GM18870 (cell line): Measurements from ENCODE around the gene FAM187B.
A peak's percentile ranks its signal among the peaks of the same experiment; 100 is the strongest.
"Not testable (repeated sequence)": the region's sequence is repeated elsewhere in the genome, so short reads cannot be mapped to it uniquely, and the experiment has no call there.

ENCODE experiments used
- ATAC-seq: cut with Tn5 transposase; IDR thresholded peaks from one replicate; pipeline ENCODE4 v1.9.1; 2021; ENCODE audit warnings: moderate library complexity; ENCODE audit not compliant: unreplicated experiment

The FAM187B gene

GRCh38 chr19:35213663-35214632 lies 14.6 kb downstream of the FAM187B start:
- peak; percentile 63 for ATAC-seq

- no peak for ATAC-seq
Observed at GRCh38 chr19:35212241-35212640, 16.3 kb downstream of the FAM187B start.

GRCh38 chr19:35211545-35212230 lies 16.9 kb downstream of the FAM187B start:
- ATAC-seq = no peak

GRCh38 chr19:35209646-35210045 lies 18.9 kb downstream of the FAM187B start:
- ATAC-seq = no peak

GRCh38 chr19:35208121-35208520 lies 20.4 kb downstream of the FAM187B start:
- no peak for ATAC-seq

- no peak for ATAC-seq
Observed at GRCh38 chr19:35207391-35207871, 21.1 kb downstream of the FAM187B start.

GRCh38 chr19:35206855-35207254 lies 21.7 kb downstream of the FAM187B start:
- no peak for ATAC-seq

GRCh38 chr19:35206379-35206778 lies 22.2 kb downstream of the FAM187B start:
- no peak for ATAC-seq

- ATAC-seq = no peak
Observed at GRCh38 chr19:35205733-35206323, 22.7 kb downstream of the FAM187B start.

- no peak for ATAC-seq
Observed at GRCh38 chr19:35204799-35205732, 23.5 kb downstream of the FAM187B start.

- no peak for ATAC-seq
Observed at GRCh38 chr19:35202722-35203688, 25.5 kb downstream of the FAM187B start.

GRCh38 chr19:35199481-35199880 lies 29.1 kb downstream of the FAM187B start:
- no peak for ATAC-seq

- ATAC-seq = not testable (repeated sequence)
Observed at GRCh38 chr19:35196861-35197260, 31.7 kb downstream of the FAM187B start.

- no peak for ATAC-seq
Observed at GRCh38 chr19:35195830-35196229, 32.7 kb downstream of the FAM187B start.

GRCh38 chr19:35194012-35194984 lies 34.2 kb downstream of the FAM187B start:
- ATAC-seq = no peak

- no peak for ATAC-seq
Observed at GRCh38 chr19:35184884-35185283, 43.7 kb downstream of the FAM187B start.

- ATAC-seq = no peak
Observed at GRCh38 chr19:35184267-35184666, 44.3 kb downstream of the FAM187B start.

GRCh38 chr19:35181387-35181786 lies 47.2 kb downstream of the FAM187B start:
- ATAC-seq = no peak
